Measurements from ENCODE around the gene GGT6.

GRCh38 chr17:4540224-4540651, 20.1 kb downstream of the GGT6 start:
- TF ChIP-seq, protein P1, sequence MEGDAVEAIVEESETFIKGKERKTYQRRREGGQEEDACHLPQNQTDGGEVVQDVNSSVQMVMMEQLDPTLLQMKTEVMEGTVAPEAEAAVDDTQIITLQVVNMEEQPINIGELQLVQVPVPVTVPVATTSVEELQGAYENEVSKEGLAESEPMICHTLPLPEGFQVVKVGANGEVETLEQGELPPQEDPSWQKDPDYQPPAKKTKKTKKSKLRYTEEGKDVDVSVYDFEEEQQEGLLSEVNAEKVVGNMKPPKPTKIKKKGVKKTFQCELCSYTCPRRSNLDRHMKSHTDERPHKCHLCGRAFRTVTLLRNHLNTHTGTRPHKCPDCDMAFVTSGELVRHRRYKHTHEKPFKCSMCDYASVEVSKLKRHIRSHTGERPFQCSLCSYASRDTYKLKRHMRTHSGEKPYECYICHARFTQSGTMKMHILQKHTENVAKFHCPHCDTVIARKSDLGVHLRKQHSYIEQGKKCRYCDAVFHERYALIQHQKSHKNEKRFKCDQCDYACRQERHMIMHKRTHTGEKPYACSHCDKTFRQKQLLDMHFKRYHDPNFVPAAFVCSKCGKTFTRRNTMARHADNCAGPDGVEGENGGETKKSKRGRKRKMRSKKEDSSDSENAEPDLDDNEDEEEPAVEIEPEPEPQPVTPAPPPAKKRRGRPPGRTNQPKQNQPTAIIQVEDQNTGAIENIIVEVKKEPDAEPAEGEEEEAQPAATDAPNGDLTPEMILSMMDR (IDR thresholded peaks at IDR 0.05): no peak
- TF ChIP-seq POLR2A (IDR thresholded peaks at IDR 0.05): no peak
